ENCODE measurements around the gene PPP1R1B.

DNA sequence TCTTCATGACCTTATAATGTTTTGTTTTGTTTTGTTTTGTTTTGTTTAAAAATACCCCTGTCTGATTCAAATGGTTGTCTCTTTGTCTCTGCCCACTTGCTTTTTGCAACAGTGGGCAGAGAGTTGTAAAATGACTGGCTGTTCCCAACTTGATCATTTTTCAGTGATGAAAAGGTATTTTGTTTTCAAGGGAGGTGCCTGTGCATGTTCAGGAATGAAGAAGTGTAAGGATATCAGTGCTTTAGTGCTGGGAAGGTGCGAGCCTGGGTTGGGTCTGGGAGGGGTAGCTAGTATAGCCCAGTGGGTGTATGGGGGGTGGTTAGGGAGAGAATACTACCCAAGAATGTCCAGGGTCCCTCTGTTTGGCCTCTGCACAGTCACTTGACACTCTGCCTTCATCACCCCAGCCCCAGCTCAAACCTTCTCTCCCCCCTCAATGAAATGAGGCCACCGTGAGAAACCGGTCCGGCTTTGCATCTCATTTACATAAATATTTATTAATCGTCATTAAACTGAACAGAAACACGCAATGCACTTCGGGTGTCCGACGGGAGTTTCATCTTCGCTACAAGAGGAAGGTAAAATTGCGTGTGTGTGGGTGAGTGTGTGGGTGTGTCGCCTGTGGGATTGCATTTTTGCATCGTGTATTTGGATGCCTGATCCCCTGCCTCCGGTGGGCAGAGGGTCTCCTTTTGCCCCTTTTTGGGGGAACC lies 23.3 kb upstream of the PPP1R1B start:
- TF ChIP-seq CTCF (optimal IDR thresholded peaks at IDR 0.05 in 1 of 3, IDR thresholded peaks at IDR 0.05 in 1 of 3, conservative IDR thresholded peaks at IDR 0.05 in 1 of 3; ENCODE audit: extremely low read depth in 1 of 3, insufficient read depth in 2 of 3, low read length in 3 of 3) (no peak), EZH2 (IDR thresholded peaks at IDR 0.05; ENCODE audit: low read length) (no peak)
